ENCODE measurements around the gene PNPLA7. TPM values are rescaled to one million over a fixed set of nuclear protein-coding genes. Genes with fewer than 3 reads are reported as not detected.

Gene PNPLA7
- total RNA-seq, 1 donor from 2014 or later: 13.5 TPM

- H3K36me3 ChIP-seq: peaks cover 27 to 35% of the 10 kb centered on the region in 2 donors
- no peaks in the 10 kb centered on the region for H3K9me3 ChIP-seq
- H3K4me1 ChIP-seq: peaks cover 0 to 8% of the 10 kb centered on the region in 2 donors
- H3K27me3 ChIP-seq: no peaks in the 10 kb centered on the region
- no peak overlapping the region for H3K4me3 ChIP-seq
- intact Hi-C loops (cut with DNase I): no loop called here
- TF ChIP-seq, protein P1, sequence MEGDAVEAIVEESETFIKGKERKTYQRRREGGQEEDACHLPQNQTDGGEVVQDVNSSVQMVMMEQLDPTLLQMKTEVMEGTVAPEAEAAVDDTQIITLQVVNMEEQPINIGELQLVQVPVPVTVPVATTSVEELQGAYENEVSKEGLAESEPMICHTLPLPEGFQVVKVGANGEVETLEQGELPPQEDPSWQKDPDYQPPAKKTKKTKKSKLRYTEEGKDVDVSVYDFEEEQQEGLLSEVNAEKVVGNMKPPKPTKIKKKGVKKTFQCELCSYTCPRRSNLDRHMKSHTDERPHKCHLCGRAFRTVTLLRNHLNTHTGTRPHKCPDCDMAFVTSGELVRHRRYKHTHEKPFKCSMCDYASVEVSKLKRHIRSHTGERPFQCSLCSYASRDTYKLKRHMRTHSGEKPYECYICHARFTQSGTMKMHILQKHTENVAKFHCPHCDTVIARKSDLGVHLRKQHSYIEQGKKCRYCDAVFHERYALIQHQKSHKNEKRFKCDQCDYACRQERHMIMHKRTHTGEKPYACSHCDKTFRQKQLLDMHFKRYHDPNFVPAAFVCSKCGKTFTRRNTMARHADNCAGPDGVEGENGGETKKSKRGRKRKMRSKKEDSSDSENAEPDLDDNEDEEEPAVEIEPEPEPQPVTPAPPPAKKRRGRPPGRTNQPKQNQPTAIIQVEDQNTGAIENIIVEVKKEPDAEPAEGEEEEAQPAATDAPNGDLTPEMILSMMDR (IDR thresholded peaks at IDR 0.05): no peak
- no peak overlapping the region for H3K27ac ChIP-seq
- no peak for DNase-seq (ENCODE audit: low spot score in 2 of 2)
These were observed 101.6 kb downstream of the PNPLA7 start for GRCh38 chr9:137448602-137448962.

- intact Hi-C loops (cut with DNase I): no loop called here
- Histone ChIP-seq H3K36me3 (peaks cover 20 to 29% of the 10 kb centered on the region in 2 donors), H3K27me3 (no peaks in the 10 kb centered on the region), H3K9me3 (no peaks in the 10 kb centered on the region), H3K4me1 (peaks cover 0 to 8% of the 10 kb centered on the region in 2 donors), H3K4me3 (no peak overlapping the region), H3K27ac (no peak overlapping the region)
- TF ChIP-seq, protein P1 (IDR thresholded peaks at IDR 0.05): no peak
- no peak for DNase-seq (ENCODE audit: low spot score in 2 of 2)
These were observed 102.2 kb downstream of the PNPLA7 start for GRCh38 chr9:137447722-137448601.

DNA sequence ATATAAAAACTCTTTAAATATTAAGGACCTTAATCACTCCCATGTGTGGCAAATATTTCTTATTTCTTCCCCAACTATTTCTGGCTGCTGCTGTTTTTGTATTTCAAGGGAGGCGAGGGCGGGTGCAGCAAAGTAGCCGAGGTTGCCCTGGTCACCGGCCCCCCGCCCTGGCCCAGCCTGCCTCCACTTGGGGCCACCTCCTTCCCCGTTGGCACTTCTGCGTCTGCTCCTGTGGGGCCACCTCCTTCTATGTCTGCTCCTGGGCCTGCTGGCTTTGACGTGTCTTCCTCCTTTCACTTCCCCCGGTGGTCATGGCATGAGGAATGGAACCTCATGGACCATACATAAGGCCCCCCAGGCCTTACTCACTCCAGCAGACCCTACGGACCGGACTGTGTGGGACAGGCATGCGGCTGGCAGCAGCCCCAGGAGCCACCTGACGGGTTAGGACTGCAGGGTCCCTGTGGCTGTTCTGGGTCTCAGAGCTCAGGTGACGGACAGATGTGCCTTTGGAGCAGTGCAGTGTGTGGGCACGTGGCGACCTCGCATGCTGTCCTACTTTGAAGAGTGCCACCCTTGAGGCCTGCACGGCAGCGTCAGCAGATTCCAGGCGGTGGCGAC lies 103.2 kb downstream of the PNPLA7 start:
- no peaks in the 10 kb centered on the region for H3K9me3 ChIP-seq
- H3K27ac ChIP-seq: no peak overlapping the region
- peaks cover 12 to 20% of the 10 kb centered on the region in 2 donors for H3K36me3 ChIP-seq
- no peak overlapping the region for H3K4me3 ChIP-seq
- TF ChIP-seq, protein P1 (IDR thresholded peaks at IDR 0.05): no peak
- no peak for DNase-seq (ENCODE audit: low spot score in 2 of 2)
- intact Hi-C loops (cut with DNase I): no loop called here
- H3K4me1 ChIP-seq: peaks cover 0 to 8% of the 10 kb centered on the region in 2 donors
- H3K27me3 ChIP-seq: no peaks in the 10 kb centered on the region

- Histone ChIP-seq H3K4me3 (no peak overlapping the region), H3K36me3 (peaks cover 12 to 20% of the 10 kb centered on the region in 2 donors), H3K4me1 (peaks cover 0 to 13% of the 10 kb centered on the region in 2 donors), H3K9me3 (no peaks in the 10 kb centered on the region), H3K27me3 (peaks cover 3% of the 10 kb centered on the region), H3K27ac (no peak overlapping the region)
- TF ChIP-seq, protein P1 (IDR thresholded peaks at IDR 0.05): no peak
- DNase-seq (ENCODE audit: low spot score in 2 of 2): no peak
- intact Hi-C loops (cut with DNase I): loop anchor here (2.0 kb wide), 1 partner anchor 23 kb away; the partner anchor contains the start of genes EXD3 and NOXA1
These were observed 104.2 kb downstream of the PNPLA7 start for GRCh38 chr9:137445930-137446431.

GRCh38 chr9:137445275-137445807 lies 104.9 kb downstream of the PNPLA7 start:
- peak in 1 of 2 donors; percentile 91 for DNase-seq (ENCODE audit: low spot score in 2 of 2)
- H3K36me3 ChIP-seq: peaks cover 12 to 20% of the 10 kb centered on the region in 2 donors
- no peak overlapping the region for H3K27ac ChIP-seq
- H3K4me3 ChIP-seq: no peak overlapping the region
- H3K9me3 ChIP-seq: no peaks in the 10 kb centered on the region
- TF ChIP-seq, protein P1 (IDR thresholded peaks at IDR 0.05): peak; percentile 83 to 89 (median 85)
- peaks cover 0 to 13% of the 10 kb centered on the region in 2 donors for H3K4me1 ChIP-seq
- peaks cover 3% of the 10 kb centered on the region for H3K27me3 ChIP-seq
- intact Hi-C loops (cut with DNase I): loop anchor here (2.0 kb wide), 1 partner anchor 23 kb away; the partner anchor contains the start of genes EXD3 and NOXA1

All from ascending aorta (tissue), 2 donors.